ENCODE data around the gene PRKCE.

PRKCE gene

GRCh38 chr2:45661828-45662227 is 10.4 kb downstream of the PRKCE start:
- TF ChIP-seq, protein P1, sequence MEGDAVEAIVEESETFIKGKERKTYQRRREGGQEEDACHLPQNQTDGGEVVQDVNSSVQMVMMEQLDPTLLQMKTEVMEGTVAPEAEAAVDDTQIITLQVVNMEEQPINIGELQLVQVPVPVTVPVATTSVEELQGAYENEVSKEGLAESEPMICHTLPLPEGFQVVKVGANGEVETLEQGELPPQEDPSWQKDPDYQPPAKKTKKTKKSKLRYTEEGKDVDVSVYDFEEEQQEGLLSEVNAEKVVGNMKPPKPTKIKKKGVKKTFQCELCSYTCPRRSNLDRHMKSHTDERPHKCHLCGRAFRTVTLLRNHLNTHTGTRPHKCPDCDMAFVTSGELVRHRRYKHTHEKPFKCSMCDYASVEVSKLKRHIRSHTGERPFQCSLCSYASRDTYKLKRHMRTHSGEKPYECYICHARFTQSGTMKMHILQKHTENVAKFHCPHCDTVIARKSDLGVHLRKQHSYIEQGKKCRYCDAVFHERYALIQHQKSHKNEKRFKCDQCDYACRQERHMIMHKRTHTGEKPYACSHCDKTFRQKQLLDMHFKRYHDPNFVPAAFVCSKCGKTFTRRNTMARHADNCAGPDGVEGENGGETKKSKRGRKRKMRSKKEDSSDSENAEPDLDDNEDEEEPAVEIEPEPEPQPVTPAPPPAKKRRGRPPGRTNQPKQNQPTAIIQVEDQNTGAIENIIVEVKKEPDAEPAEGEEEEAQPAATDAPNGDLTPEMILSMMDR (IDR thresholded peaks at IDR 0.05; ENCODE audit: low read depth, low read length, missing control alignments), result no peak
- H3K4me3 ChIP-seq (ENCODE audit: low read depth, low read length), result no peak overlapping the region
- no peak for DNase-seq (ENCODE audit: low read depth)

GRCh38 chr2:45664635-45665261 is 13.3 kb downstream of the PRKCE start:
- no peak overlapping the region for H3K4me3 ChIP-seq (ENCODE audit: low read depth, low read length)
- no peak for DNase-seq (ENCODE audit: low read depth)
- TF ChIP-seq, protein P1 (IDR thresholded peaks at IDR 0.05; ENCODE audit: low read depth, low read length, missing control alignments), result no peak

DNA sequence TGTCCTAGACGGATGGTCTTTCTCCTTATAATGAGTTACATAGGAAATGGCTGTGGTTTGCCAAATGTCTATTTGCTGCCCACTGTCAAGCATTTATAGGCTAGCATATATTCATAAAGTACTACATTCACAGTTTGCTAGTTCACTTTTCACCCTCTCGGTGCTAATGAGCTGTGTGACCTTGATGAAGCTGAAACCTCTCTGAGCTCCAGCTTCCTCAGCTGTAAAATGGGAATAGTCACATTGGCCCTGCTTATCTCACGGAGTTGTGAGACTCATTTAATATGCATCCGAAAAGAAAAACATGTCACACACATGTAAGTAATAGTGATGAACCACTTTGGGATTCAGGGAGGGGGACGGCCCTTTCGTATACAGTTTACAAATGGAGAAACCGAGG is 17.0 kb downstream of the PRKCE start:
- no peak for DNase-seq (ENCODE audit: low read depth)
- no peak overlapping the region for H3K4me3 ChIP-seq (ENCODE audit: low read depth, low read length)
- TF ChIP-seq, protein P1 (IDR thresholded peaks at IDR 0.05; ENCODE audit: low read depth, low read length, missing control alignments), result no peak

GRCh38 chr2:45669032-45669486 is 17.6 kb downstream of the PRKCE start:
- TF ChIP-seq, protein P1 (IDR thresholded peaks at IDR 0.05; ENCODE audit: low read depth, low read length, missing control alignments), result no peak
- DNase-seq (ENCODE audit: low read depth), result no peak
- no peak overlapping the region for H3K4me3 ChIP-seq (ENCODE audit: low read depth, low read length)

GRCh38 chr2:45670646-45671045 is 19.2 kb downstream of the PRKCE start:
- H3K4me3 ChIP-seq (ENCODE audit: low read depth, low read length), result no peak overlapping the region
- no peak for DNase-seq (ENCODE audit: low read depth)
- TF ChIP-seq, protein P1 (IDR thresholded peaks at IDR 0.05; ENCODE audit: low read depth, low read length, missing control alignments), result no peak

- TF ChIP-seq, protein P1 (IDR thresholded peaks at IDR 0.05; ENCODE audit: low read depth, low read length, missing control alignments), result no peak
- H3K4me3 ChIP-seq (ENCODE audit: low read depth, low read length), result no peak overlapping the region
- no peak for DNase-seq (ENCODE audit: low read depth)
These were observed 20.7 kb downstream of the PRKCE start for GRCh38 chr2:45672138-45672537.
